ENCODE data around the gene APLP1. TPM values are rescaled to one million over a fixed set of nuclear protein-coding genes. Genes with fewer than 3 reads are reported as not detected.

The APLP1 gene
- total RNA-seq, 5 donors from 2014 or later (not counting 1 experiment from before 2014, with no cell fraction given), result 0.15 to 1.3 (median 0.33) TPM; not detected in 1

DNA sequence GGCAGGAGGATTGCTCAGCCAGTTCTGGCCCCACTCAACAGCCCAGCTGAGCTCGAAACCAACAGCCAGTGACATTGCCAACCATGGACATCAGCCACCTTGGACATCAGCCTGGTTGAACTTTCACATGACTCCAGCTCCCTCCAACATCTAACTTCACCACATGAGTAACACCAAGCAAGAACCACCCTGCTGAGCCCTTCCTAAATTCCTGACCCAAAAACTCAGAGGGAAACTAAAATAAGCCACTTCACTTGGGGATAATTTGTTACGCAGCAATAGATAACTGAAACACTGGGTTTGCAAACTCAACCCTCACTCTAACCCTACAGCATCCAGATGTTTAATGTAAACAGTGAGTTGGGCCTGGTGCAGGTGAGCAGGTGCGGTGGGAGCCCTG is 57.1 kb downstream of the APLP1 start:
- peaks cover 18 to 27% (median 19%) of the 10 kb centered on the region in 3 donors for H3K4me1 Mint-ChIP-seq
- peaks cover 12% of the 10 kb centered on the region for H3K36me3 Mint-ChIP-seq
- Histone ChIP-seq H3K4me3 (ENCODE audit: control insufficient read depth in 1 of 2, extremely low read depth in 1 of 2, low read length in 1 of 2) (no peak overlapping the region), H3K36me3 (ENCODE audit: control insufficient read depth in 2 of 2, extremely low read depth in 1 of 2, insufficient read depth in 1 of 2, low read length in 1 of 2) (no peaks in the 10 kb centered on the region), H3K4me1 (ENCODE audit: control insufficient read depth in 1 of 2, extremely low read depth in 1 of 2, insufficient read depth in 2 of 2, low read length in 2 of 2) (peaks cover 14 to 31% of the 10 kb centered on the region in 2 experiments), H3K27ac (ENCODE audit: low read length) (no peak overlapping the region), H3K9me3 (no peaks in the 10 kb centered on the region), H3K27me3 (replicated peaks in 1 of 2; ENCODE audit: control insufficient read depth in 2 of 2, extremely low read depth in 1 of 2, insufficient read depth in 2 of 2, low read length in 1 of 2) (no peaks in the 10 kb centered on the region)
- WGBS (ENCODE audit: insufficient coverage), result 83% methylated on average over 1 of the region's 3 CpGs
- peaks cover 0 to 13% (median 2%) of the 10 kb centered on the region in 3 donors for H3K9me3 Mint-ChIP-seq
- POLR2A ChIA-PET, result no interaction called here
- no peaks in the 10 kb centered on the region for H3K27me3 Mint-ChIP-seq
- no peak for DNase-seq
- no peak overlapping the region for H3K27ac Mint-ChIP-seq
- H3K4me3 Mint-ChIP-seq, result no peak overlapping the region
- CTCF ChIA-PET, result interaction anchor here in 1 of 2 donors (0.5 kb wide), 1 partner anchor 141 kb away, joined by 3 read pairs; no protein-coding TSS in a partner anchor
- ATAC-seq (replicated peaks in 1 of 4), result no peak

- Mint-ChIP-seq H3K4me3 (no peak overlapping the region), H3K4me1 (peaks cover 27 to 42% (median 32%) of the 10 kb centered on the region in 3 donors), H3K27me3 (no peaks in the 10 kb centered on the region), H3K9me3 (peaks cover 0 to 13% (median 2%) of the 10 kb centered on the region in 3 donors), H3K27ac (peak overlapping the region; percentile 49 to 83), H3K36me3 (peaks cover 12% of the 10 kb centered on the region)
- Histone ChIP-seq H3K4me3 (ENCODE audit: control insufficient read depth in 1 of 2, extremely low read depth in 1 of 2, low read length in 1 of 2) (no peak overlapping the region), H3K4me1 (ENCODE audit: control insufficient read depth in 1 of 2, extremely low read depth in 1 of 2, insufficient read depth in 2 of 2, low read length in 2 of 2) (peaks cover 23 to 45% of the 10 kb centered on the region in 2 experiments), H3K36me3 (ENCODE audit: control insufficient read depth in 2 of 2, extremely low read depth in 1 of 2, insufficient read depth in 1 of 2, low read length in 1 of 2) (no peaks in the 10 kb centered on the region), H3K27ac (ENCODE audit: low read length) (peak overlapping the region; percentile 52), H3K27me3 (replicated peaks in 1 of 2; ENCODE audit: control insufficient read depth in 2 of 2, extremely low read depth in 1 of 2, insufficient read depth in 2 of 2, low read length in 1 of 2) (no peaks in the 10 kb centered on the region), H3K9me3 (no peaks in the 10 kb centered on the region)
- ATAC-seq (replicated peaks in 1 of 4) (no peak), DNase-seq (no peak)
- POLR2A ChIA-PET, result interaction anchor here in 1 of 2 donors (0.5 kb wide), 1 partner anchor 1628 kb away, joined by 3 read pairs; no protein-coding TSS in a partner anchor
- CTCF ChIA-PET, result interaction anchor here in 1 of 2 donors (1.4 kb wide), 1 partner anchor 234 kb away, joined by 3 read pairs; no protein-coding TSS in a partner anchor
- WGBS (ENCODE audit: insufficient coverage), result 69% methylated on average over 2 of the region's 5 CpGs
Measured at GRCh38 chr19:35928507-35928906, 60.1 kb downstream of the APLP1 start.

Other genes starting within 250 kb of the APLP1 start
- gene RBM42, start 239.5 kb upstream of the APLP1 start, total RNA-seq, result 10 to 100 TPM; 37.6 to 74.0 (median 68.4) TPM
- 1 to 10 TPM in 2 of 5 donors, under 1 TPM in 2, not detected in 1; 0.67 to 2.1 (median 1.1) TPM for gene ETV2, start 226.8 kb upstream of the APLP1 start, total RNA-seq
- 100 to 1,000 TPM; 199 to 248 (median 225) TPM for gene COX6B1, start 220.3 kb upstream of the APLP1 start, total RNA-seq
- gene UPK1A, start 202.1 kb upstream of the APLP1 start, total RNA-seq, result under 1 TPM in 4 of 5 donors, not detected in 1; 0.20 to 0.56 (median 0.38) TPM
- 1 to 10 TPM; 1.2 to 4.1 (median 2.0) TPM for gene ZBTB32, start 164.0 kb upstream of the APLP1 start, total RNA-seq
- gene KMT2B, start 150.6 kb upstream of the APLP1 start, total RNA-seq, result 100 to 1,000 TPM in 1 of 5 donors, 10 to 100 TPM in 4; 76.4 to 107 (median 92.5) TPM
- gene IGFLR1, start 126.1 kb upstream of the APLP1 start, total RNA-seq, result 100 to 1,000 TPM in 2 of 5 donors, 10 to 100 TPM in 3; 54.7 to 123 (median 98.1) TPM
- 10 to 100 TPM; 40.2 to 74.1 (median 49.3) TPM for gene U2AF1L4, start 123.2 kb upstream of the APLP1 start, total RNA-seq
- 10 to 100 TPM; 21.2 to 33.5 (median 24.5) TPM for gene PSENEN, start 122.9 kb upstream of the APLP1 start, total RNA-seq
- gene LIN37, start 120.0 kb upstream of the APLP1 start, total RNA-seq, result 10 to 100 TPM; 11.8 to 23.6 (median 22.8) TPM
- gene HSPB6, start 111.5 kb upstream of the APLP1 start, total RNA-seq, result under 1 TPM in 3 of 5 donors, not detected in 2; 0.44 to 0.69 (median 0.51) TPM
- 10 to 100 TPM; 31.3 to 52.1 (median 47.8) TPM for gene PROSER3, start 110.4 kb upstream of the APLP1 start, total RNA-seq
- gene ARHGAP33, start 93.0 kb upstream of the APLP1 start, total RNA-seq, result 10 to 100 TPM; 19.7 to 38.5 (median 22.8) TPM
- not detected for gene PRODH2, start 55.7 kb upstream of the APLP1 start, total RNA-seq
- under 1 TPM in 2 of 5 donors, not detected in 3; 0.06 to 0.33 TPM for gene NPHS1, start 16.1 kb upstream of the APLP1 start, total RNA-seq
- under 1 TPM; 0.16 to 0.28 (median 0.25) TPM for gene KIRREL2, start 11.7 kb upstream of the APLP1 start, total RNA-seq
- 10 to 100 TPM; 45.1 to 78.3 (median 51.4) TPM for gene NFKBID, start 32.0 kb downstream of the APLP1 start, total RNA-seq
- 100 to 1,000 TPM in 2 of 5 donors, 10 to 100 TPM in 3; 60.1 to 165 (median 77.2) TPM for gene HCST, start 34.0 kb downstream of the APLP1 start, total RNA-seq
- 1 to 10 TPM; 2.3 to 7.0 (median 2.9) TPM for gene TYROBP, start 39.7 kb downstream of the APLP1 start, total RNA-seq
- gene LRFN3, start 67.8 kb downstream of the APLP1 start, total RNA-seq, result 10 to 100 TPM in 4 of 5 donors, 1 to 10 TPM in 1; 9.2 to 20.8 (median 15.3) TPM
- gene SDHAF1, start 126.6 kb downstream of the APLP1 start, total RNA-seq, result 10 to 100 TPM; 10.2 to 30.5 (median 27.3) TPM
- gene SYNE4, start 140.2 kb downstream of the APLP1 start, total RNA-seq, result 1 to 10 TPM; 3.2 to 4.4 (median 3.7) TPM
- gene ALKBH6, start 145.6 kb downstream of the APLP1 start, total RNA-seq, result 10 to 100 TPM; 42.6 to 61.4 (median 51.2) TPM
- gene CLIP3, start 164.3 kb downstream of the APLP1 start, total RNA-seq, result 1 to 10 TPM; 1.4 to 6.2 (median 2.6) TPM
- 1 to 10 TPM; 2.6 to 8.0 (median 4.7) TPM for gene THAP8, start 185.7 kb downstream of the APLP1 start, total RNA-seq
- gene WDR62, start 186.3 kb downstream of the APLP1 start, total RNA-seq, result 1 to 10 TPM; 1.3 to 3.3 (median 2.2) TPM
- not detected for gene OVOL3, start 242.6 kb downstream of the APLP1 start, total RNA-seq
- 10 to 100 TPM; 27.4 to 54.8 (median 50.7) TPM for gene POLR2I, start 246.3 kb downstream of the APLP1 start, total RNA-seq
- gene TBCB, start 246.9 kb downstream of the APLP1 start, total RNA-seq, result 100 to 1,000 TPM; 111 to 179 (median 150) TPM